Measurements from ENCODE around the gene NRXN3. TPM values are rescaled to one million over a fixed set of nuclear protein-coding genes. Genes with fewer than 3 reads are reported as not detected.

Gene NRXN3
- total RNA-seq, 4 donors from 2014 or later = 0.04 to 0.16 TPM; not detected in 2

- Histone ChIP-seq H3K4me3 (no peak overlapping the region), H3K36me3 (no peaks in the 10 kb centered on the region), H3K27ac (no peak overlapping the region), H3K4me1 (no peaks in the 10 kb centered on the region), H3K27me3 (no peaks in the 10 kb centered on the region), H3K9me3 (no peaks in the 10 kb centered on the region)
- TF ChIP-seq CTCF (IDR thresholded peaks at IDR 0.05 in 4 of 5, conservative IDR thresholded peaks at IDR 0.05 in 1 of 5) = no peak
- intact Hi-C loops (cut with DNase I; ENCODE audit: low total_unique reads) = no loop called here
- in situ Hi-C loops (cut with MboI; ENCODE audit: low sequenced_read_pairs in 4 of 4) = no loop called here
- ATAC-seq (no peak), DNase-seq (no peak)
These were observed 68.0 kb downstream of the NRXN3 start for GRCh38 chr14:78238141-78238540.

GRCh38 chr14:78240567-78240966 is 70.4 kb downstream of the NRXN3 start:
- H3K27ac ChIP-seq = no peak overlapping the region
- no peak for ATAC-seq
- in situ Hi-C loops (cut with MboI; ENCODE audit: low sequenced_read_pairs in 4 of 4) (no loop called here), intact Hi-C loops (cut with DNase I; ENCODE audit: low total_unique reads) (no loop called here)
- H3K9me3 ChIP-seq = no peaks in the 10 kb centered on the region
- no peaks in the 10 kb centered on the region for H3K36me3 ChIP-seq
- no peak for TF ChIP-seq POLR2A (IDR thresholded peaks at IDR 0.05)
- H3K4me3 ChIP-seq = no peak overlapping the region
- no peaks in the 10 kb centered on the region for H3K4me1 ChIP-seq
- DNase-seq = no peak
- no peaks in the 10 kb centered on the region for H3K27me3 ChIP-seq

- DNase-seq = no peak
- H3K27ac ChIP-seq = no peak overlapping the region
- in situ Hi-C loops (cut with MboI; ENCODE audit: low sequenced_read_pairs in 4 of 4) (no loop called here), intact Hi-C loops (cut with DNase I; ENCODE audit: low total_unique reads) (no loop called here)
- H3K27me3 ChIP-seq = no peaks in the 10 kb centered on the region
- TF ChIP-seq POLR2A (IDR thresholded peaks at IDR 0.05) (no peak), CTCF (IDR thresholded peaks at IDR 0.05 in 4 of 5, conservative IDR thresholded peaks at IDR 0.05 in 1 of 5) (no peak)
- ATAC-seq = no peak
- H3K4me3 ChIP-seq = no peak overlapping the region
- no peaks in the 10 kb centered on the region for H3K9me3 ChIP-seq
- H3K4me1 ChIP-seq = no peaks in the 10 kb centered on the region
- no peaks in the 10 kb centered on the region for H3K36me3 ChIP-seq
These were observed 71.9 kb downstream of the NRXN3 start for GRCh38 chr14:78242086-78242485.

- in situ Hi-C loops (cut with MboI; ENCODE audit: low sequenced_read_pairs in 4 of 4) = no loop called here
These were observed 73.0 kb downstream of the NRXN3 start for GRCh38 chr14:78243187-78243586.

GRCh38 chr14:78245238-78245637 is 75.1 kb downstream of the NRXN3 start:
- no peak overlapping the region for H3K4me3 ChIP-seq
- intact Hi-C loops (cut with DNase I; ENCODE audit: low total_unique reads) = no loop called here
- H3K27me3 ChIP-seq = no peaks in the 10 kb centered on the region
- H3K9me3 ChIP-seq = no peaks in the 10 kb centered on the region
- H3K36me3 ChIP-seq = no peaks in the 10 kb centered on the region
- DNase-seq = no peak
- no peak for ATAC-seq
- in situ Hi-C loops (cut with MboI; ENCODE audit: low sequenced_read_pairs in 4 of 4) = no loop called here
- H3K4me1 ChIP-seq = no peaks in the 10 kb centered on the region
- no peak overlapping the region for H3K27ac ChIP-seq
- no peak for TF ChIP-seq CTCF (IDR thresholded peaks at IDR 0.05 in 4 of 5, conservative IDR thresholded peaks at IDR 0.05 in 1 of 5)

More at GRCh38 chr14:78243187-78243586, 73.0 kb downstream of the NRXN3 start:
- ATAC-seq (no peak), DNase-seq (no peak)
- Histone ChIP-seq H3K4me1 (no peaks in the 10 kb centered on the region), H3K9me3 (no peaks in the 10 kb centered on the region), H3K27ac (no peak overlapping the region), H3K27me3 (no peaks in the 10 kb centered on the region), H3K4me3 (no peak overlapping the region), H3K36me3 (no peaks in the 10 kb centered on the region)
- intact Hi-C loops (cut with DNase I; ENCODE audit: low total_unique reads) = no loop called here
- TF ChIP-seq CTCF (IDR thresholded peaks at IDR 0.05 in 4 of 5, conservative IDR thresholded peaks at IDR 0.05 in 1 of 5) = no peak
- no peak for TF ChIP-seq POLR2A (IDR thresholded peaks at IDR 0.05)
